Measurements from ENCODE around the gene LRP8. TPM values are rescaled to one million over a fixed set of nuclear protein-coding genes. Genes with fewer than 3 reads are reported as not detected.

LRP8 gene
- total RNA-seq, 1 donor from 2014 or later: 15.6 TPM

DNA sequence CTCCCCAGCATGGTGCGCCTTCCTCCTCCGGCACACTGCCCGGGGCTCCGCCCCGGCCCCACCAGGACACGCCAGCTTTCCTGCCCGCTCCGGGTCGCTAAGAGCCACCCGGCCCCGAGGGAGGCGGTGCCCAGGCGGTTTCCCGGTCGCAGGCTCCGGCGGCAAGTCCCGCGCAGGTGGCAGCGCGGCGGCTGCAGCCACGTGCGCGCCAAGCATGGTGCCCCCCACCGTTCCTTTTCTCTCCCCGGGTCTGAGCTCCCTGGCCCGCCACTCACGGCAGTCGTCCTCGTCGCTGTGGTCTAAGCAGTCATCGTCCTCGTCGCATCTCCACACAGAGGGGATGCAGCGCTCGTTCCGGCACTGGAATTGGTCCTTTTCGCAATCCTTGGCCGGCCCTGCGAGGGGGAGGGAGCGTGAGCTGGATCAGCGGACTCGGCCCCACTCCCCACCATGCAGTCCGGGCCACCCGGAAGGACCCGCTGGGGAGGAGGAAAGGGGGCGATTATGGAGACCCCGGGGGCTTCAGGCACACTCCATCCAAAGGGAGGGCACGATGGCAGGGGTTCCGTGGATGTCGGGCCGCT lies 1.2 kb downstream of the LRP8 start:
- peak overlapping the region; percentile 91 for H3K4me2 ChIP-seq
- no peaks in the 10 kb centered on the region for H3K9me3 Mint-ChIP-seq
- no peak overlapping the region for H3K27ac Mint-ChIP-seq
- H3K9me3 ChIP-seq (ENCODE audit: low read depth): no peaks in the 10 kb centered on the region
- peaks cover 11% of the 10 kb centered on the region for H3K27me3 Mint-ChIP-seq (ENCODE audit: insufficient read depth, low read depth)
- TF ChIP-seq, protein P1, sequence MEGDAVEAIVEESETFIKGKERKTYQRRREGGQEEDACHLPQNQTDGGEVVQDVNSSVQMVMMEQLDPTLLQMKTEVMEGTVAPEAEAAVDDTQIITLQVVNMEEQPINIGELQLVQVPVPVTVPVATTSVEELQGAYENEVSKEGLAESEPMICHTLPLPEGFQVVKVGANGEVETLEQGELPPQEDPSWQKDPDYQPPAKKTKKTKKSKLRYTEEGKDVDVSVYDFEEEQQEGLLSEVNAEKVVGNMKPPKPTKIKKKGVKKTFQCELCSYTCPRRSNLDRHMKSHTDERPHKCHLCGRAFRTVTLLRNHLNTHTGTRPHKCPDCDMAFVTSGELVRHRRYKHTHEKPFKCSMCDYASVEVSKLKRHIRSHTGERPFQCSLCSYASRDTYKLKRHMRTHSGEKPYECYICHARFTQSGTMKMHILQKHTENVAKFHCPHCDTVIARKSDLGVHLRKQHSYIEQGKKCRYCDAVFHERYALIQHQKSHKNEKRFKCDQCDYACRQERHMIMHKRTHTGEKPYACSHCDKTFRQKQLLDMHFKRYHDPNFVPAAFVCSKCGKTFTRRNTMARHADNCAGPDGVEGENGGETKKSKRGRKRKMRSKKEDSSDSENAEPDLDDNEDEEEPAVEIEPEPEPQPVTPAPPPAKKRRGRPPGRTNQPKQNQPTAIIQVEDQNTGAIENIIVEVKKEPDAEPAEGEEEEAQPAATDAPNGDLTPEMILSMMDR (IDR thresholded peaks at IDR 0.05): no peak
- TF ChIP-seq EZH2 (IDR thresholded peaks at IDR 0.05) (no peak), EZH2phosphoT487 (IDR thresholded peaks at IDR 0.05) (no peak)
- H3K4me1 Mint-ChIP-seq: peaks cover 38% of the 10 kb centered on the region
- DNase-seq (ENCODE audit: low spot score): peak; percentile 82
- peaks cover 19% of the 10 kb centered on the region for H3F3A ChIP-seq (ENCODE audit: low read depth)
- H2AFZ ChIP-seq (replicated peaks): peak overlapping the region; percentile 86
- peak overlapping the region; percentile 40 for H3K27ac ChIP-seq
- H4K20me1 ChIP-seq (ENCODE audit: low read depth): peaks cover 26% of the 10 kb centered on the region
- H3K4me1 ChIP-seq: peaks cover 11% of the 10 kb centered on the region
- H3K36me3 Mint-ChIP-seq: peaks cover 6% of the 10 kb centered on the region
- H3K4me3 ChIP-seq: peak overlapping the region; percentile 96
- no peaks in the 10 kb centered on the region for H3K27me3 ChIP-seq
- peak overlapping the region; percentile 1 for H3K9ac ChIP-seq
- peak overlapping the region; percentile 93 for H3K4me3 Mint-ChIP-seq
- peaks cover 45% of the 10 kb centered on the region for H3K79me2 ChIP-seq (ENCODE audit: low read depth)
- H3K36me3 ChIP-seq: no peaks in the 10 kb centered on the region

DNA sequence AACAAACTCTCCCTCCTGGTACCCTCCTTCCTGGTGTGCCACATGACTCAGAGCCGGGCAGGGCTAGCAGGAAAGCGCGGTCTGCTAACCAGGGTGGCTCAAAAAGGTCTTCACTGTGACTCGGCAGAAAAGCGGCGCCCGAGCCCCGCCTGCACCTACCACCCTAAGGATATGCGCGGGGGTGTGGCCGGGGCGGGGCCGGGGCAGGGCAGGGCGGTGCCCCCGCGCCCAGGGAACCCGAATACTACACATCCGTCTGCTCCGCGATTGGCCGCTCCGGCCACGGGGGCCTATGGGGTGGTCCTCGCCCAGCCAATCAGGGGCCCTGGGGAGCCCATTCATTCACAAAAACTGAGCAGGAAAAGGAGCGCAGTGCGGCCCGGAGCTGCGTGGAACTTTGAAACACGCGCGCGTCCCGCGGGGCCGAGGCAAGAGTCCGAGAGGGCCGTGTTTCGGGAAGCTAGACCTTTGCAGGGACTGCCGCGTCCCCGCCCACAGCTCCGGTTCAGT lies 1.7 kb downstream of the LRP8 start:
- Histone ChIP-seq H3K79me2 (ENCODE audit: low read depth) (peaks cover 50% of the 10 kb centered on the region), H3K9ac (peak overlapping the region; percentile 1), H2AFZ (replicated peaks) (peak overlapping the region; percentile 86), H4K20me1 (ENCODE audit: low read depth) (peaks cover 32% of the 10 kb centered on the region), H3K9me3 (ENCODE audit: low read depth) (no peaks in the 10 kb centered on the region), H3K4me3 (peak overlapping the region; percentile 96), H3K27me3 (no peaks in the 10 kb centered on the region), H3K36me3 (no peaks in the 10 kb centered on the region), H3K4me1 (peaks cover 8% of the 10 kb centered on the region), H3K27ac (peak overlapping the region; percentile 40), H3F3A (ENCODE audit: low read depth) (peaks cover 19% of the 10 kb centered on the region), H3K4me2 (peak overlapping the region; percentile 91)
- no peaks in the 10 kb centered on the region for H3K9me3 Mint-ChIP-seq
- peaks cover 13% of the 10 kb centered on the region for H3K27me3 Mint-ChIP-seq (ENCODE audit: insufficient read depth, low read depth)
- no peak overlapping the region for H3K27ac Mint-ChIP-seq
- H3K36me3 Mint-ChIP-seq: peaks cover 6% of the 10 kb centered on the region
- TF ChIP-seq, protein P1 (IDR thresholded peaks at IDR 0.05): no peak
- TF ChIP-seq EZH2 (IDR thresholded peaks at IDR 0.05): no peak
- no peak for TF ChIP-seq EZH2phosphoT487 (IDR thresholded peaks at IDR 0.05)
- DNase-seq (ENCODE audit: low spot score): peak; percentile 97
- H3K4me1 Mint-ChIP-seq: peaks cover 34% of the 10 kb centered on the region
- H3K4me3 Mint-ChIP-seq: peak overlapping the region; percentile 93

DNA sequence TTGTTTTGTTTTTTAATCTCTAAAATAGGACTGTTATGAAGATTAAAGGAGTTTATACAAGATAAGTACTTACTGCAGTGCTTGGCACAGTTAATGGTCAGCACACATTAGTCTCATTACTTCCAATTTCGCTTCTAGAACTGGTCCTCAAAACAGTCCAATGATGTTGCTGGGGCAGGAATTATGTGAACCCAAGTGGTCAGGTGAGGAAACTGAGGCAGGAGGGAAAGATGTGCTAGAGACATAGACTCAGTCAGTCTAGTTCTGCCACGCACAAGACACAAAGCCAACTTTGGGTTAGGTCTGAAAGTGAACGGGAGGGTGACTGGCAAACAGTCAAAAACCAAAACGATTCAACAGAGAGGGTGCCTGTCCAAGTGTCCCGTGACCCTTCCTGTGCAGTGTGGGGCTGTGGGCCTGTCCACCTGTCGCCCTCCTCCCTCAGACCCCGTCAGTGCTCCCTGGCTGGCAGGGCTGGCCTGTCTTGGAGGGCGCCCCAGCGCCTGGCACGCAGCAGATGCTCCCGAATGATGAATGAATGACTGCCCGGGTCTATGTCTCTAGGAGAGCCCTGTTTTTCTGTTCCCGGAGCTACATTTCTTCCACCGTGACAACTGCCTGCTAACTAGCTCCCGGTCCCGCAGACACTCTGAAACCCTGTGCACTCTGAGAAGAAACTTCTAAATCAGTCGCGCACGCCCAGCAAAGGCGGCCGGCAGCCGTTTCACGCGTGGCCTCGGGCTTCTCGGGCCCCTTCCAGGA lies 2.4 kb downstream of the LRP8 start:
- peaks cover 56% of the 10 kb centered on the region for H3K79me2 ChIP-seq (ENCODE audit: low read depth)
- H3K27ac Mint-ChIP-seq: no peak overlapping the region
- peaks cover 7% of the 10 kb centered on the region for H3K4me1 ChIP-seq
- H3K36me3 Mint-ChIP-seq: peaks cover 8% of the 10 kb centered on the region
- H3K9me3 ChIP-seq (ENCODE audit: low read depth): no peaks in the 10 kb centered on the region
- H3K4me3 ChIP-seq: peak overlapping the region; percentile 96
- peak overlapping the region; percentile 93 for H3K4me3 Mint-ChIP-seq
- H3K9me3 Mint-ChIP-seq: no peaks in the 10 kb centered on the region
- TF ChIP-seq EZH2phosphoT487 (IDR thresholded peaks at IDR 0.05) (no peak), EZH2 (IDR thresholded peaks at IDR 0.05) (no peak)
- TF ChIP-seq, protein P1 (IDR thresholded peaks at IDR 0.05): no peak
- no peaks in the 10 kb centered on the region for H3K27me3 ChIP-seq
- peaks cover 38% of the 10 kb centered on the region for H4K20me1 ChIP-seq (ENCODE audit: low read depth)
- no peaks in the 10 kb centered on the region for H3K36me3 ChIP-seq
- DNase-seq (ENCODE audit: low spot score): no peak
- H3K27ac ChIP-seq: no peak overlapping the region
- no peak overlapping the region for H3K9ac ChIP-seq
- peaks cover 19% of the 10 kb centered on the region for H3F3A ChIP-seq (ENCODE audit: low read depth)
- H3K4me2 ChIP-seq: peak overlapping the region; percentile 91
- H3K27me3 Mint-ChIP-seq (ENCODE audit: insufficient read depth, low read depth): peaks cover 13% of the 10 kb centered on the region
- peaks cover 35% of the 10 kb centered on the region for H3K4me1 Mint-ChIP-seq
- no peak overlapping the region for H2AFZ ChIP-seq (replicated peaks)
